GM12873 (cell line): ENCODE measurements around the gene ANO7.

Experiments used
- CTCF ChIP-seq: IDR thresholded peaks from 2 replicates; pipeline ENCODE4 v1.5.1; 2012; ENCODE audit warnings: low read depth, mild to moderate bottlenecking, moderate library complexity, low read length, control low read depth; ENCODE audit not compliant: insufficient read depth; ENCODE audit errors: missing control alignments

The ANO7 gene

DNA sequence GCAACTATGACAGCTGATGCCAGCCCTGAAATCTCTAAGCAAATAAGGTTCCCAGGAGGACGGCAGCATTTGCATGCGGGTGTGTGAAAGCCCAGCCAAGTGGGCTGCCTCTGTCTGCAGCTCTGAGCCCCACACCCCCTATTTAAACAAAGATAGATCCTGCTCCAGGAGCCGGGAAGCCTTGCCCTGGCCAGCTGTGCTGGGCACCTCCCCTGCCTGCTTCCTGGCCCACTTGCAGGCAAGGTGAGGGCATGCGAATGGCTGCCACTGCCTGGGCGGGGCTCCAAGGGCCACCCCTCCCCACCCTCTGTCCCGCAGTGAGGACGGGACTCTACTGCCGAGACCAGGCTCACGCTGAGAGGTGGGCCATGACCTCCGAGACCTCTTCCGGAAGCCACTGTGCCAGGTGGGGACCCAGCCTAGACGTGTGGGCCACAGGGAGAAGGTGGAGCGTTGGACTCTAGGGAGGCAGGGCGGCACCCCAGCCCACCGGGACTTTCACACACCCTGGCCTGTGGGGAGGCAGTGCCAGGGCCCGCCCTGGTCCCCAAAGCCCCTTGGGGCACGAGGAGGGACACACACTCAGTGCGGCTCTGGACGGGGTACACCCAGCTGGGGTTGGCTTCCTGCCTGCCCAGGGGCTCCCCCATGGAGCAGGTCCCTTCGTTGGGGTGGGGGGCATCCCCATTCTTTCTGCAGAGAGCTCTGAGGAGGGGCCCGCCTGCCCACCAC lies at the start of gene ANO7:
ANO7 (plus strand) TSS at position 317 of the 732 bp plus-strand sequence. CDS start 1,387 bp downstream, outside the sequence.
- TF ChIP-seq CTCF = no peak

DNA sequence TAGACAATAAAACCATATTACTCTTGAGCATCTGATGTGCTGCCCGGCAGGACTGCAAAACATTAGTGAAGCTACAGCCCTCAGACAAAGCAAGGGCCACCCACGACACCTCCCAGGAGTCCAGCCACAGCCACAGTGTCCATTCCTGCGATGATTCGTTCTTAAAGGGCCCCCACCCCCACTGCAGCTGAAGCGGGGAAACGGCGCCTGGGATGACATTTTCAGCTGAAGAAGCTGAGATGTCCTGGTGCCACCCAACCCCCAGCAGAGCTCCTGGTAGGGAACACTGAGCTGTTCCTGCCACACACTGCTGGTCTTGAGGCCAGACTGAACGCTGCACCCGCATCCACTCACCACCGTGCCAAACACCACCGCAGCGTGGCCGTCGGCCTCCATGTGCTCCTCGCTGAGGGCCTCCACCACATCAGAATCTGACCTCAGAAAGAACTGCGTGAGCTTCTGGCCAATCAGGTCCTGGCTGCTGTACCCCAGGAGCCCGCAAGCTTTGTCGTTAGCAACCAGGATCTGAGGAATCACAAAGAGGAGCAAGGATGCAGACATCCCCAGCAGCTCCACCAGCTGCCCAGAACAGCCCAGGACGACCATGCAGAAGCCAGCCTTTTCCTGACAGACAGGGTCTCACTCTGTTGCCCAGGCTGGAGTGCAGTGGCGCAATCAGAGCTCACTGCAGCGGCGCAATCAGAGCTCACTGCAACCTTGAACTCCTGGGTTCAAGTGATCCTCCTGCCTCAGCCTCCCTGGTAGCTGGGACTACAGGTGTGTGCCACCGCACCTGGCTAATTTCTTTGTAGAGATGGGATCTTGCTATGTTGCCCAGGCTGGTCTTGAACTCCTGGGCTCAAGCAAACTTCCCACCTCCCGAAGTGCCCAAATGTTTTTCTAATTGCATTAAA lies 48.7 kb upstream of the ANO7 start:
- no peak for TF ChIP-seq CTCF

- no peak for TF ChIP-seq CTCF
These were observed 48.0 kb upstream of the ANO7 start for GRCh38 chr2:241140445-241140840.

- TF ChIP-seq CTCF = no peak
These were observed 47.2 kb upstream of the ANO7 start for GRCh38 chr2:241141214-241141770.

- no peak for TF ChIP-seq CTCF
These were observed 46.4 kb upstream of the ANO7 start for GRCh38 chr2:241142063-241142462.

- no peak for TF ChIP-seq CTCF
These were observed 45.9 kb upstream of the ANO7 start for GRCh38 chr2:241142593-241142992.

DNA sequence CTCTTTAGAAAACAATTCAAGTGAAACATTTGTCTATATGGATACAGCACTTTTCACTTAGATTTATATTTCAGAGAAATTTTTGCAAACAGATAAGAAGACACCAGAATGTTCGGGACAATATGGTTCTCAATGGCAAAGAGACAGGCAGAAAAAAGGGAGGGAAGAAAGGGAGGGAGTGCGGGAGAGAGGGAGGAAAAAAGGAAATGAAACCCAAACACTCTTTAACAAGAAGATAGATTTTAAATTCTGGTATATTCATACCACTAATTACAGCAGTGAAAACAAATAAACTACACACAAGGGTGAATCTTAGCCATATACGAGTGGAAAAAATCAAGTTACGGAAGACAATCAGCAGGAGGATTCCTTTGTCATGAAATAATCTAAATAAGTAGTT lies 42.2 kb upstream of the ANO7 start:
- no peak for TF ChIP-seq CTCF
